Activated naive CD4-positive, alpha-beta T cell treated with anti-CD3 and anti-CD28 coated beads, Interleukin-2, amount 50 U/mL, for 24 hours (primary cell): ENCODE data around the gene TMEM258.

ENCODE experiments used
- H3K27ac Mint-ChIP-seq: one replicate; pipeline ENCODE4 v1.8.0; 2021; ENCODE audit warnings: mild to moderate bottlenecking, mixed read lengths
- H3K27me3 Mint-ChIP-seq: one replicate; pipeline ENCODE4 v1.8.0; 2021; ENCODE audit warnings: mixed read lengths
- H3K36me3 Mint-ChIP-seq: one replicate; pipeline ENCODE4 v1.8.0; 2021; ENCODE audit warnings: mixed read lengths
- H3K4me1 Mint-ChIP-seq: one replicate; pipeline ENCODE4 v1.8.0; 2021; ENCODE audit warnings: mixed read lengths
- H3K4me3 Mint-ChIP-seq: one replicate; pipeline ENCODE4 v1.8.0; 2021; ENCODE audit warnings: mild to moderate bottlenecking, mixed read lengths
- H3K9me3 Mint-ChIP-seq: one replicate; pipeline ENCODE4 v1.8.0; 2021; ENCODE audit warnings: mixed read lengths

The TMEM258 gene

GRCh38 chr11:61764606-61765260, 27.7 kb downstream of the TMEM258 start:
- Mint-ChIP-seq H3K36me3 (no peaks in the 10 kb centered on the region), H3K4me3 (no peak overlapping the region), H3K9me3 (no peaks in the 10 kb centered on the region), H3K4me1 (no peaks in the 10 kb centered on the region), H3K27ac (no peak overlapping the region), H3K27me3 (peaks cover 4% of the 10 kb centered on the region)

GRCh38 chr11:61763930-61764605, 28.3 kb downstream of the TMEM258 start:
- Mint-ChIP-seq H3K27ac (no peak overlapping the region), H3K4me3 (no peak overlapping the region), H3K9me3 (no peaks in the 10 kb centered on the region), H3K4me1 (no peaks in the 10 kb centered on the region), H3K27me3 (peaks cover 4% of the 10 kb centered on the region), H3K36me3 (no peaks in the 10 kb centered on the region)

- H3K36me3 Mint-ChIP-seq = no peaks in the 10 kb centered on the region
- H3K27me3 Mint-ChIP-seq = peaks cover 4% of the 10 kb centered on the region
- no peaks in the 10 kb centered on the region for H3K9me3 Mint-ChIP-seq
- no peak overlapping the region for H3K27ac Mint-ChIP-seq
- H3K4me1 Mint-ChIP-seq = no peaks in the 10 kb centered on the region
- H3K4me3 Mint-ChIP-seq = no peak overlapping the region
These were observed 29.6 kb downstream of the TMEM258 start for GRCh38 chr11:61762798-61763197.

- Mint-ChIP-seq H3K27ac (no peak overlapping the region), H3K4me1 (no peaks in the 10 kb centered on the region), H3K36me3 (no peaks in the 10 kb centered on the region), H3K4me3 (no peak overlapping the region), H3K27me3 (peaks cover 4% of the 10 kb centered on the region), H3K9me3 (no peaks in the 10 kb centered on the region)
These were observed 30.2 kb downstream of the TMEM258 start for GRCh38 chr11:61762223-61762615.

GRCh38 chr11:61761440-61762222, 30.8 kb downstream of the TMEM258 start:
- H3K36me3 Mint-ChIP-seq = no peaks in the 10 kb centered on the region
- H3K4me3 Mint-ChIP-seq = no peak overlapping the region
- no peaks in the 10 kb centered on the region for H3K4me1 Mint-ChIP-seq
- H3K27me3 Mint-ChIP-seq = peaks cover 4% of the 10 kb centered on the region
- H3K27ac Mint-ChIP-seq = no peak overlapping the region
- no peaks in the 10 kb centered on the region for H3K9me3 Mint-ChIP-seq

GRCh38 chr11:61760946-61761345, 31.5 kb downstream of the TMEM258 start:
- Mint-ChIP-seq H3K4me3 (no peak overlapping the region), H3K36me3 (no peaks in the 10 kb centered on the region), H3K27me3 (peaks cover 4% of the 10 kb centered on the region), H3K9me3 (no peaks in the 10 kb centered on the region), H3K4me1 (peaks cover 4% of the 10 kb centered on the region), H3K27ac (no peak overlapping the region)

GRCh38 chr11:61757213-61757862, 35.1 kb downstream of the TMEM258 start:
- peaks cover 14% of the 10 kb centered on the region for H3K4me1 Mint-ChIP-seq
- peaks cover 8% of the 10 kb centered on the region for H3K27me3 Mint-ChIP-seq
- H3K36me3 Mint-ChIP-seq = no peaks in the 10 kb centered on the region
- no peak overlapping the region for H3K4me3 Mint-ChIP-seq
- H3K27ac Mint-ChIP-seq = no peak overlapping the region
- no peaks in the 10 kb centered on the region for H3K9me3 Mint-ChIP-seq

GRCh38 chr11:61756452-61757212, 35.8 kb downstream of the TMEM258 start:
- peaks cover 6% of the 10 kb centered on the region for H3K27me3 Mint-ChIP-seq
- H3K27ac Mint-ChIP-seq = no peak overlapping the region
- no peaks in the 10 kb centered on the region for H3K9me3 Mint-ChIP-seq
- H3K4me3 Mint-ChIP-seq = no peak overlapping the region
- peaks cover 18% of the 10 kb centered on the region for H3K4me1 Mint-ChIP-seq
- H3K36me3 Mint-ChIP-seq = no peaks in the 10 kb centered on the region

- Mint-ChIP-seq H3K9me3 (no peaks in the 10 kb centered on the region), H3K36me3 (no peaks in the 10 kb centered on the region), H3K4me3 (no peak overlapping the region), H3K27ac (no peak overlapping the region), H3K27me3 (peaks cover 7% of the 10 kb centered on the region), H3K4me1 (peaks cover 20% of the 10 kb centered on the region)
These were observed 36.3 kb downstream of the TMEM258 start for GRCh38 chr11:61756147-61756451.

GRCh38 chr11:61754534-61755482, 37.6 kb downstream of the TMEM258 start:
- Mint-ChIP-seq H3K4me1 (peaks cover 24% of the 10 kb centered on the region), H3K4me3 (no peak overlapping the region), H3K27ac (no peak overlapping the region), H3K36me3 (no peaks in the 10 kb centered on the region), H3K9me3 (no peaks in the 10 kb centered on the region), H3K27me3 (peaks cover 11% of the 10 kb centered on the region)

- Mint-ChIP-seq H3K4me3 (peak overlapping the region; percentile 78), H3K4me1 (peaks cover 24% of the 10 kb centered on the region), H3K27ac (no peak overlapping the region), H3K27me3 (peaks cover 13% of the 10 kb centered on the region), H3K36me3 (no peaks in the 10 kb centered on the region), H3K9me3 (no peaks in the 10 kb centered on the region)
These were observed 38.7 kb downstream of the TMEM258 start for GRCh38 chr11:61753672-61754071.

GRCh38 chr11:61752925-61753521, 39.4 kb downstream of the TMEM258 start:
- Mint-ChIP-seq H3K4me1 (peaks cover 24% of the 10 kb centered on the region), H3K36me3 (no peaks in the 10 kb centered on the region), H3K27me3 (peaks cover 13% of the 10 kb centered on the region), H3K27ac (peak overlapping the region; percentile 62), H3K4me3 (peak overlapping the region; percentile 78), H3K9me3 (no peaks in the 10 kb centered on the region)

GRCh38 chr11:61752117-61752924, 40.1 kb downstream of the TMEM258 start, which contains the start of gene MYRF:
Gene MYRF, plus strand, starts transcription at chr11:61752636. Its CDS starts 109 bp downstream, at chr11:61752745.
- H3K4me1 Mint-ChIP-seq = peaks cover 24% of the 10 kb centered on the region
- H3K27me3 Mint-ChIP-seq = peaks cover 13% of the 10 kb centered on the region
- H3K36me3 Mint-ChIP-seq = no peaks in the 10 kb centered on the region
- H3K27ac Mint-ChIP-seq = peak within 1 kb of the TSS; percentile 62
- H3K4me3 Mint-ChIP-seq = peak within 1 kb of the TSS; percentile 85
- H3K9me3 Mint-ChIP-seq = no peaks in the 10 kb centered on the region
